ENCODE data around the gene ARSK. TPM values are rescaled to one million over a fixed set of nuclear protein-coding genes. Genes with fewer than 3 reads are reported as not detected.

The ARSK gene
- total RNA-seq, 1 donor from 2014 or later, result 5.5 TPM

DNA sequence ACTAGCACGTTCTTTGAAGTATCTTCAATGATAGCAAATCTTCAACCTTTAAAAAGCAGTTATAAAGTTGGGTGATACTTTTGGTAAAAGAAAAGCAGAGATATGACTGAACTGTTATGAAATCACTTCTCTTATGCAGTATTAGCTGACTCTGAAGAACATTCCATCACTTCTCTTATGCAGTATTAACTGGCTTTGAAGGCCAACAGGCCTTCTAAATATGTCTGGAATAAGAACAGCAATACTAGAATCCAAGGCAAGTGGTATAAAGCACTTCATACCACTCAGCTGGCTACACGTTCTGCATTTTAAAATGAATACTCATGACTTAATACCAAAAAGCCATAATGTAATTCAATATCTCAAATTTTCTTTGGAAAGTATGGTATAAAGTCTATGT lies 17.4 kb upstream of the ARSK start:
- no peak for DNase-seq (ENCODE audit: low spot score)
- Mint-ChIP-seq H3K27me3 (ENCODE audit: unreplicated experiment) (no peaks in the 10 kb centered on the region), H3K36me3 (ENCODE audit: low read depth, unreplicated experiment) (peaks cover 13% of the 10 kb centered on the region), H3K9me3 (ENCODE audit: unreplicated experiment) (no peaks in the 10 kb centered on the region), H3K27ac (ENCODE audit: unreplicated experiment) (no peak overlapping the region), H3K4me1 (ENCODE audit: unreplicated experiment) (no peaks in the 10 kb centered on the region), H3K4me3 (ENCODE audit: unreplicated experiment) (no peak overlapping the region)
- TF ChIP-seq, protein P1, sequence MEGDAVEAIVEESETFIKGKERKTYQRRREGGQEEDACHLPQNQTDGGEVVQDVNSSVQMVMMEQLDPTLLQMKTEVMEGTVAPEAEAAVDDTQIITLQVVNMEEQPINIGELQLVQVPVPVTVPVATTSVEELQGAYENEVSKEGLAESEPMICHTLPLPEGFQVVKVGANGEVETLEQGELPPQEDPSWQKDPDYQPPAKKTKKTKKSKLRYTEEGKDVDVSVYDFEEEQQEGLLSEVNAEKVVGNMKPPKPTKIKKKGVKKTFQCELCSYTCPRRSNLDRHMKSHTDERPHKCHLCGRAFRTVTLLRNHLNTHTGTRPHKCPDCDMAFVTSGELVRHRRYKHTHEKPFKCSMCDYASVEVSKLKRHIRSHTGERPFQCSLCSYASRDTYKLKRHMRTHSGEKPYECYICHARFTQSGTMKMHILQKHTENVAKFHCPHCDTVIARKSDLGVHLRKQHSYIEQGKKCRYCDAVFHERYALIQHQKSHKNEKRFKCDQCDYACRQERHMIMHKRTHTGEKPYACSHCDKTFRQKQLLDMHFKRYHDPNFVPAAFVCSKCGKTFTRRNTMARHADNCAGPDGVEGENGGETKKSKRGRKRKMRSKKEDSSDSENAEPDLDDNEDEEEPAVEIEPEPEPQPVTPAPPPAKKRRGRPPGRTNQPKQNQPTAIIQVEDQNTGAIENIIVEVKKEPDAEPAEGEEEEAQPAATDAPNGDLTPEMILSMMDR (IDR thresholded peaks at IDR 0.05; ENCODE audit: unreplicated experiment), result no peak

- peaks cover 16% of the 10 kb centered on the region for H3K36me3 Mint-ChIP-seq (ENCODE audit: low read depth, unreplicated experiment)
Measured at GRCh38 chr5:95543017-95543705, 11.7 kb upstream of the ARSK start.

DNA sequence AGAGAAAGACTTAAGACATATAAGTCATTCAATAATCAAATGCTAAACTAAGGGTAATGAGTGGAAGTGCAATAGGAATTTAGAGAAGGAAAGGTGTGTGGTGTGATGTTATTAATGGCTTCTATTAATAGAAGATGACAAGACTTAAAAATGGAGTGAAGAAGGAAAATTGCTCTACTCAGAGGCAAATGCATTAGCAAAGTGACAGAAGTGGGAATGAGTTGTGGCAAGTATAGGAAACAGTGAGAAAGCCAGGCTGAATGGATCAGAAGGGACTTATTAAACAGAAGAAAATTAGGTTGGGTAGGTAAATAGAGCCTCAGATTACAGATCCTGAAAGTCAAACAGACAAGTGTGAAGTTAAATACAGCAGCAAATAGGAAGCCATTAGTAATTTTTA lies 5.9 kb upstream of the ARSK start:
- Mint-ChIP-seq H3K27me3 (ENCODE audit: unreplicated experiment) (no peaks in the 10 kb centered on the region), H3K9me3 (ENCODE audit: unreplicated experiment) (no peaks in the 10 kb centered on the region), H3K4me1 (ENCODE audit: unreplicated experiment) (no peaks in the 10 kb centered on the region), H3K36me3 (ENCODE audit: low read depth, unreplicated experiment) (peaks cover 11% of the 10 kb centered on the region), H3K27ac (ENCODE audit: unreplicated experiment) (no peak overlapping the region), H3K4me3 (ENCODE audit: unreplicated experiment) (no peak overlapping the region)
- TF ChIP-seq, protein P1 (IDR thresholded peaks at IDR 0.05; ENCODE audit: unreplicated experiment), result no peak
- DNase-seq (ENCODE audit: low spot score), result no peak

More at GRCh38 chr5:95543017-95543705, 11.7 kb upstream of the ARSK start:
- H3K4me1 Mint-ChIP-seq (ENCODE audit: unreplicated experiment), result no peaks in the 10 kb centered on the region
- no peak for DNase-seq (ENCODE audit: low spot score)
- no peak overlapping the region for H3K4me3 Mint-ChIP-seq (ENCODE audit: unreplicated experiment)
- H3K27ac Mint-ChIP-seq (ENCODE audit: unreplicated experiment), result no peak overlapping the region
- no peaks in the 10 kb centered on the region for H3K9me3 Mint-ChIP-seq (ENCODE audit: unreplicated experiment)
- TF ChIP-seq, protein P1 (IDR thresholded peaks at IDR 0.05; ENCODE audit: unreplicated experiment), result no peak
- no peaks in the 10 kb centered on the region for H3K27me3 Mint-ChIP-seq (ENCODE audit: unreplicated experiment)

GRCh38 chr5:95554331-95554646 lies 612 bp upstream of the ARSK start:
- TF ChIP-seq, protein P1 (IDR thresholded peaks at IDR 0.05; ENCODE audit: unreplicated experiment), result no peak
- peaks cover 10% of the 10 kb centered on the region for H3K27me3 Mint-ChIP-seq (ENCODE audit: unreplicated experiment)
- peaks cover 10% of the 10 kb centered on the region for H3K4me1 Mint-ChIP-seq (ENCODE audit: unreplicated experiment)
- H3K27ac Mint-ChIP-seq (ENCODE audit: unreplicated experiment), result peak overlapping the region; percentile 89
- no peaks in the 10 kb centered on the region for H3K9me3 Mint-ChIP-seq (ENCODE audit: unreplicated experiment)
- peaks cover 7% of the 10 kb centered on the region for H3K36me3 Mint-ChIP-seq (ENCODE audit: low read depth, unreplicated experiment)
- H3K4me3 Mint-ChIP-seq (ENCODE audit: unreplicated experiment), result peak overlapping the region; percentile 100
- DNase-seq (ENCODE audit: low spot score), result no peak

DNA sequence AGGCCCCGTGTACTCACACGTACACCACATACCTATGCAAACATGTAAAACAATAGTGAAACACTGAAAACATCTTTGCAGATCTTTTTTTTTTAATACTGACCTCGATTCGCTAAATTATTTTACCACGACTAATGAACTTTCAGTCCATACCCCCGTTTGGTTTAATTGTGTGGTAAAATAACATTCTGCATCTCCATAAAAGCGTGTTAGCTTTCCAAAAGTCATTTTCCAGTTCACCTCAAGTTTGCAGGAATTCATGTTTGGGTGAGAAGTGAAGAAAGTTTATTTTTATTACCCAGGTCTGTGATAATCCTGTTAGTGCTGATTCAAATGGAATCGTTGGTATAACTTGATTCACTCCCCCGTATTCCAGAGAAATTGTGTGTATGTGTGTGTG lies 652 bp downstream of the ARSK start:
- peaks cover 7% of the 10 kb centered on the region for H3K36me3 Mint-ChIP-seq (ENCODE audit: low read depth, unreplicated experiment)
- no peak for DNase-seq (ENCODE audit: low spot score)
- TF ChIP-seq, protein P1 (IDR thresholded peaks at IDR 0.05; ENCODE audit: unreplicated experiment), result no peak
- H3K4me3 Mint-ChIP-seq (ENCODE audit: unreplicated experiment), result peak overlapping the region; percentile 100
- H3K9me3 Mint-ChIP-seq (ENCODE audit: unreplicated experiment), result no peaks in the 10 kb centered on the region
- H3K27me3 Mint-ChIP-seq (ENCODE audit: unreplicated experiment), result peaks cover 10% of the 10 kb centered on the region
- H3K4me1 Mint-ChIP-seq (ENCODE audit: unreplicated experiment), result peaks cover 10% of the 10 kb centered on the region
- peak overlapping the region; percentile 89 for H3K27ac Mint-ChIP-seq (ENCODE audit: unreplicated experiment)

All from endothelial cell (in vitro differentiated cells).